Activated T-cell treated with anti-CD3 and anti-CD28 coated beads for 4 hours (primary cell): Measurements from ENCODE around the gene BACH1.
"Not testable (repeated sequence)": the region's sequence is repeated elsewhere in the genome, so short reads cannot be mapped to it uniquely, and the experiment has no call there.

Experiments
- DNase-seq: peaks from one replicate; pipeline ENCODE4 v3.0.0-alpha.2; 2020

BACH1 gene

DNA sequence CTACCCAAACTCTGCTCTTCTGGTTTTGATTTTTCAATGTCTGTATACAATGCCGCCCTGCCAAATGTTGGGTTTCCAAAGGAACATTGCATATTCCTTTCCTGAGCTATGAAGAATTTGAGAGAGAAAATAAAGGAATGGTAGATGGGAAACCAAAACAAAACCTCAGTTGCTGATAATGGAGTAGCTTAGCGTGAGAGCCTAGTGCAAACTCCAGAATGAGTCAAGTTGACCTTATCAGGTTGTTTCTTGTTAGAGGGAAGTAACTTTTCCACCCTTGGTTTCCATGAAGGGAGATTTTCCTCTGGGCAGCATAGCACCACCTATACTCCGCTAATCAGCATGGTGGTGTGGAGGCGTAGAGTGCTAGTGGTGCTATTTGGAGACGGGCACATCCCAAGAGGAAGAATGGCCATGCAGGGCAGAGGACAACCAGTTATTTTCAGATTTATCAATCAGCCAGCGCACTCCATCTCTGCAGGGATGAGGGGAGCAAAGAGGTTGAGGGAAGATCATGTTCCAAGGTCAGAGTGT is 51.6 kb downstream of the BACH1 start:
- no peak for DNase-seq

GRCh38 chr21:29351691-29352090 is 53.0 kb downstream of the BACH1 start:
- no peak for DNase-seq

GRCh38 chr21:29355043-29355710 is 56.5 kb downstream of the BACH1 start:
- not testable (repeated sequence) for DNase-seq

DNA sequence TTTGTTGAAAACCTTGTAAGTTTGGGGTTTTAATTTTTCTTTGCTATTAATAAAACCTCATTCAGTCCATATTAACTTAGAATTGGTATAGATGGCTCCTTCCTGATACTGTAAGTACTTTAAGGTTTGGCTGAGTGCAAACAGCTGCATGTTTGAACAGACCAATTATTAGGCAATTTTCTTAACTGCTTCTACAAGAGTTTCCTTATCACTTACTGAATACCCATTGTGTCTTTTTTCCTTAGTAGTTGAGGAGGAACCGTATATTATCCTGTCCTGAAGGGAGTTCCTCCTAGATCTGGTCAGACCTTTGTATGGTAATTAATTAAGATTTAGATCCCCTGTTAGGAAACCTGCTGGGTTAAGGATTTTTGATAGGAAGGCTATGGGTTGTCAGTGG is 57.6 kb downstream of the BACH1 start:
- DNase-seq = not testable (repeated sequence)

DNA sequence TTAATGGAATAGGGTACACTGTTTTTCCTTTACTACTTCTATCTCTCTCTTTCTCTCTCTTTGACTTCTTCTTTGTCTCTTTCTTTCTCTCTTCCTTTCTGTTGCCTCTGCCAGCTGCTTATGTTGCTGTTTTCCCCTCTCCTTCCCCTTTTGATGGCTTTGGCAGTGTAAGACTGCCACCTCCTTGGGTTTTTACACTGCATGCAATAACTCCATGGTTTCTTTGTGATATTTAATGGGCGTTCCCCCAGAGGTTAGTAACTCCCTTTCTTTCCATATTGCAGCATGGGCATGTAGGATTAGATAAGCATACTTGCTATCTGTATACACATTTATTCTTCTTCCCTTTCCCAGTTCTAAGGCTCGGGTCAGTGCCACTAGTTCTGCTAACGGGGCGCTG is 58.1 kb downstream of the BACH1 start:
- not testable (repeated sequence) for DNase-seq

DNA sequence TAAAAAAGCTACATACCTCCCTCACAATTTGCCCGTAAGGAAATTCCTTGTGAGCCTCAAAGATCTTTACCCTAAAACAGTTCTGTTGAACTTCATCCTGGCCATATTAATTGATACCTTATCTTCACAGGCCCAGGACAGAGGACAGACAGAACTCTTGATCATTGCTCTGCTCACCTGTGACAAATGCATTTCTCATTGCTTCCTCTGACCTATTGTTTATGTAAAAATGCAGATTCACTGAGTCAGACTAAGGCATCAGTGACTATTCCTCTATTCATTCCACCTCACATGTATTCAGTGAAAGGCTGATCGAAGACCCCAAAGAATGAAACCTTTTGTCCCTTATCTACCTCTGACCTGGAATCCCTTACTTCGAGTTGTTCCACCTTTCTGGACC is 61.0 kb downstream of the BACH1 start:
- DNase-seq = no peak

GRCh38 chr21:29360799-29361765 is 62.4 kb downstream of the BACH1 start:
- no peak for DNase-seq

DNA sequence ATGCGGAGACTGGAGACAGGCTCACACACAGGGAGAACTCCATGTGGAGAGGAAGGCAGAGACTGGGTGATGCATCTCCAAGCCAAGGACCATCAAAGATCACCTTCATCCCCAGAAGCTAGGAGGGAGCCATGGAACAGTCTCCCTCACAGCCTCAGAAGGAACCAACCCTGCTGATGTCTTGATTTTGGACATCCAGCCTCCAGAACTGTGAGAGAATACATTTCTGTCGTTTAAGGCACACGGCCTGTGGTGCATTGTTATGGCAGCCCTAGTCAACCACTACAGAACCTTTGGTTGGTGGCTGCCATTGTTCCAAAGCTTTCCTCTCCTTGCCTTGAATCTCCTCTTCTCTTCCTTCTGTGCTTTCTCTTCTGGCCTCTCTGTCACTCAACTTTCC is 64.0 kb downstream of the BACH1 start:
- no peak for DNase-seq

- no peak for DNase-seq
Observed at GRCh38 chr21:29365661-29366265, 67.0 kb downstream of the BACH1 start.

- DNase-seq = no peak
Observed at GRCh38 chr21:29366532-29366931, 67.8 kb downstream of the BACH1 start.

- no peak for DNase-seq
Observed at GRCh38 chr21:29367335-29367734, 68.6 kb downstream of the BACH1 start.

- DNase-seq = no peak
Observed at GRCh38 chr21:29368906-29369305, 70.2 kb downstream of the BACH1 start.

GRCh38 chr21:29371464-29371863 is 72.7 kb downstream of the BACH1 start:
- DNase-seq = no peak

GRCh38 chr21:29372063-29372802 is 73.5 kb downstream of the BACH1 start:
- DNase-seq = peak; percentile 56

- DNase-seq = no peak
Observed at GRCh38 chr21:29374481-29374880, 75.8 kb downstream of the BACH1 start.

GRCh38 chr21:29376556-29376955 is 77.8 kb downstream of the BACH1 start:
- DNase-seq = peak; percentile 23

- no peak for DNase-seq
Observed at GRCh38 chr21:29377266-29377665, 78.5 kb downstream of the BACH1 start.

- no peak for DNase-seq
Observed at GRCh38 chr21:29378832-29379231, 80.1 kb downstream of the BACH1 start.

DNA sequence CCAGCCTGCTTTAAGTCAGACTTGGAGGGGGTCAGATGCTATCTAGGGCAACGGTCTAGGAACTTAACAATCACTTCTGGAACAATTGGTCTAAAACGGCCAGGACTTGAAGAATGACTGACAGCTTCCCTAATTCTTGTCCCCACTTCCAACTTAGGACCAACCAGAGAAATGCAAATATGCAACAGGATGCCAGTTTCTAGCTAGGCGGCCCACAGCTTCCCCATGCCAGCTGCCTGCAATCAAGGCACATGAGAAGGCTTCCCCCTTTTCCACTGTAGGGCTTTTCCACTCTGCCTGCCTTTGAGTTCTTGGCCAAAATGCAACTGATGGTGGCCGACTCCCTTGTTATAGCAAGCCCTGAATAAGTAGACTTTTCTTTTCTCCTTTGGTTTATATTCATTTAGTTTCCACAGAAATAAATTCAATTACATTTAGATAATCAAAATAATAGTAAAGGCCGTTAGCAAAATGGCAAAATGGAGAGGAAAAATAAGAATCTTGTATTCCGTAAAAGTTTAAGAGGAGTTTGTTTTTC is 80.9 kb downstream of the BACH1 start:
- DNase-seq = no peak

- DNase-seq = no peak
Observed at GRCh38 chr21:29382030-29382654, 83.4 kb downstream of the BACH1 start.

GRCh38 chr21:29384683-29385359 is 86.1 kb downstream of the BACH1 start:
- no peak for DNase-seq
